ENCODE measurements around the gene DAGLA. TPM values are rescaled to one million over a fixed set of nuclear protein-coding genes. Genes with fewer than 3 reads are reported as not detected.

DAGLA gene
- total and polyA plus RNA-seq, 2 of the 13 experiments (the other 11 are each of a cell fraction or from before 2014, with no cell fraction given): 2.6 to 3.9 TPM

DNA sequence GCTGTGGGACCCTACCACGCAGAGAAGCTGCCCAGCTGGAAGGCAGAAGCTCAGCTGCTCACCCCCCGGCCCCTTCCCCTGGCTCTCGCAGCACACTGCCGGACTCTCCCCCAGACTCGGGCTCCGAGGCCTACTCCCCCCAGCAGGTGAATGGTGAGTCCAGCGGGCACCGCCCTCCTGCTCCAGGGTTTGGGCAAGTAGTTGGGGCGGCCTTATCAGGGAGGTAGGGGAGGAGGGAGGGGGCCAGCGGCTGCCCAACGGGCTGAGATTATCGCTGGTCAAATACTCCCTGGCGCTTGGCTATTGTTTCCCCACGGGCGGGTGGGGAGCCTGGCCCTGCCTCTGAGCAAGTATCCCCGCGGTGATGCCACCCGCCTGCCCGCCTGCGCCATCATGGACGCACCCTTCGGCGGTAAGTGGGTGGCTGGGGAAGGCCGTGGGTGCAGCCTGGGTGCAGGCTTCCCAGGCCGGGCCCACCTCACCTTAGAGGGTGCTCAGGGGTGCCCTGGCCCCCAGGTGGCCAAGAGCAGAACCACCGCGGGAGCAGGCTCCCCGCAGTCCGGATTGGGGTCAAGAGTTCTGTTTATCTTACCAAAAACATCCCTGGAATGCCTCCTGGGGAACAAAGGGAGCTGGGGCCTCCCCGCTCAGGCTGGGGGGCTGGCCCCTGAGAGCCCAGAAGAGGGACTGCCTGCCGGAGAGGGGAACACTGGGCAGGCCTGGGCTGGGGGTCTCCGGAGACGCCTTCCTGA, 89.2 kb downstream of the DAGLA start (continued):
- TF ChIP-seq, protein P1, sequence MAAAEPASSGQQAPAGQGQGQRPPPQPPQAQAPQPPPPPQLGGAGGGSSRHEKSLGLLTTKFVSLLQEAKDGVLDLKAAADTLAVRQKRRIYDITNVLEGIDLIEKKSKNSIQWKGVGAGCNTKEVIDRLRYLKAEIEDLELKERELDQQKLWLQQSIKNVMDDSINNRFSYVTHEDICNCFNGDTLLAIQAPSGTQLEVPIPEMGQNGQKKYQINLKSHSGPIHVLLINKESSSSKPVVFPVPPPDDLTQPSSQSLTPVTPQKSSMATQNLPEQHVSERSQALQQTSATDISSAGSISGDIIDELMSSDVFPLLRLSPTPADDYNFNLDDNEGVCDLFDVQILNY (CRISPR knock-in tag; conservative IDR thresholded peaks at IDR 0.05): no peak
- TF ChIP-seq ZFY (CRISPR knock-in tag; IDR thresholded peaks at IDR 0.05) (peak; percentile 85), ZNF557 (CRISPR knock-in tag; IDR thresholded peaks at IDR 0.05) (no peak), ZNF563 (CRISPR knock-in tag; IDR thresholded peaks at IDR 0.05) (0 out of 2 replicates have a peak, but pooled peaks have one; percentile 16), NR2F2 (IDR thresholded peaks at IDR 0.05; ENCODE audit: borderline replicate concordance, low read depth) (peak; percentile 80; the same call in 1 of the 2 replicates), PITX1 (CRISPR knock-in tag; IDR thresholded peaks at IDR 0.05) (no peak), GABPB1 (CRISPR knock-in tag; IDR thresholded peaks at IDR 0.05) (peak; percentile 61; the same call in 1 of the 2 replicates), PAF1 (CRISPR knock-in tag; IDR thresholded peaks at IDR 0.05) (no peak), FOSL2 (CRISPR knock-in tag; IDR thresholded peaks at IDR 0.05) (peak; percentile 39; the same call in 1 of the 2 replicates), RBFOX2 (IDR thresholded peaks at IDR 0.05; ENCODE audit: low read depth, low read length) (peak; percentile 84), THAP8 (CRISPR knock-in tag; IDR thresholded peaks at IDR 0.05; ENCODE audit: borderline replicate concordance) (no peak), JDP2 (CRISPR knock-in tag; IDR thresholded peaks at IDR 0.05; ENCODE audit: borderline replicate concordance) (no peak), KDM6A (CRISPR knock-in tag; IDR thresholded peaks at IDR 0.05; ENCODE audit: low read depth) (peak; percentile 92), U2AF2 (IDR thresholded peaks at IDR 0.05; ENCODE audit: low read depth, low read length) (no peak), PCBP2 (optimal IDR thresholded peaks at IDR 0.05; ENCODE audit: low read depth, low read length, poor library complexity, severe bottlenecking) (no peak), ZZZ3 (CRISPR knock-in tag; IDR thresholded peaks at IDR 0.05; ENCODE audit: borderline replicate concordance) (no peak), ZNF367 (CRISPR knock-in tag; IDR thresholded peaks at IDR 0.05; ENCODE audit: borderline replicate concordance) (no peak), TBX2 (CRISPR knock-in tag; IDR thresholded peaks at IDR 0.05; ENCODE audit: borderline replicate concordance) (peak; percentile 16), MED8 (CRISPR knock-in tag; IDR thresholded peaks at IDR 0.05; ENCODE audit: insufficient replicate concordance) (peak; percentile 71), FOXP1 (IDR thresholded peaks at IDR 0.05) (no peak), FOXP1 (CRISPR knock-in tag; IDR thresholded peaks at IDR 0.05) (0 out of 2 replicates have a peak, but pooled peaks have one; percentile 28), SNAPC2 (CRISPR knock-in tag; IDR thresholded peaks at IDR 0.05) (no peak)
- TF ChIP-seq, protein P2, sequence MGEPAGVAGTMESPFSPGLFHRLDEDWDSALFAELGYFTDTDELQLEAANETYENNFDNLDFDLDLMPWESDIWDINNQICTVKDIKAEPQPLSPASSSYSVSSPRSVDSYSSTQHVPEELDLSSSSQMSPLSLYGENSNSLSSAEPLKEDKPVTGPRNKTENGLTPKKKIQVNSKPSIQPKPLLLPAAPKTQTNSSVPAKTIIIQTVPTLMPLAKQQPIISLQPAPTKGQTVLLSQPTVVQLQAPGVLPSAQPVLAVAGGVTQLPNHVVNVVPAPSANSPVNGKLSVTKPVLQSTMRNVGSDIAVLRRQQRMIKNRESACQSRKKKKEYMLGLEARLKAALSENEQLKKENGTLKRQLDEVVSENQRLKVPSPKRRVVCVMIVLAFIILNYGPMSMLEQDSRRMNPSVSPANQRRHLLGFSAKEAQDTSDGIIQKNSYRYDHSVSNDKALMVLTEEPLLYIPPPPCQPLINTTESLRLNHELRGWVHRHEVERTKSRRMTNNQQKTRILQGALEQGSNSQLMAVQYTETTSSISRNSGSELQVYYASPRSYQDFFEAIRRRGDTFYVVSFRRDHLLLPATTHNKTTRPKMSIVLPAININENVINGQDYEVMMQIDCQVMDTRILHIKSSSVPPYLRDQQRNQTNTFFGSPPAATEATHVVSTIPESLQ (CRISPR knock-in tag; conservative IDR thresholded peaks at IDR 0.05): no peak
- TF ChIP-seq, protein P3, sequence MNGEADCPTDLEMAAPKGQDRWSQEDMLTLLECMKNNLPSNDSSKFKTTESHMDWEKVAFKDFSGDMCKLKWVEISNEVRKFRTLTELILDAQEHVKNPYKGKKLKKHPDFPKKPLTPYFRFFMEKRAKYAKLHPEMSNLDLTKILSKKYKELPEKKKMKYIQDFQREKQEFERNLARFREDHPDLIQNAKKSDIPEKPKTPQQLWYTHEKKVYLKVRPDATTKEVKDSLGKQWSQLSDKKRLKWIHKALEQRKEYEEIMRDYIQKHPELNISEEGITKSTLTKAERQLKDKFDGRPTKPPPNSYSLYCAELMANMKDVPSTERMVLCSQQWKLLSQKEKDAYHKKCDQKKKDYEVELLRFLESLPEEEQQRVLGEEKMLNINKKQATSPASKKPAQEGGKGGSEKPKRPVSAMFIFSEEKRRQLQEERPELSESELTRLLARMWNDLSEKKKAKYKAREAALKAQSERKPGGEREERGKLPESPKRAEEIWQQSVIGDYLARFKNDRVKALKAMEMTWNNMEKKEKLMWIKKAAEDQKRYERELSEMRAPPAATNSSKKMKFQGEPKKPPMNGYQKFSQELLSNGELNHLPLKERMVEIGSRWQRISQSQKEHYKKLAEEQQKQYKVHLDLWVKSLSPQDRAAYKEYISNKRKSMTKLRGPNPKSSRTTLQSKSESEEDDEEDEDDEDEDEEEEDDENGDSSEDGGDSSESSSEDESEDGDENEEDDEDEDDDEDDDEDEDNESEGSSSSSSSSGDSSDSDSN (CRISPR knock-in tag; IDR thresholded peaks at IDR 0.05): peak; percentile 80
- TF ChIP-seq, protein P4, sequence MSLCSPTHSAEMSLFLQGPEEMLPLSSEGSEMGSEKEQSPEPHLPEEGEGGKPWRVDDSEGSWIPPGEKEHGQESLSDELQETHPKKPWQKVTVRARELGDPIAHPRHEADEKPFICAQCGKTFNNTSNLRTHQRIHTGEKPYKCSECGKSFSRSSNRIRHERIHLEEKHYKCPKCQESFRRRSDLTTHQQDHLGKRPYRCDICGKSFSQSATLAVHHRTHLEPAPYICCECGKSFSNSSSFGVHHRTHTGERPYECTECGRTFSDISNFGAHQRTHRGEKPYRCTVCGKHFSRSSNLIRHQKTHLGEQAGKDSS (CRISPR knock-in tag; IDR thresholded peaks at IDR 0.05; ENCODE audit: borderline replicate concordance, low read depth): peak; percentile 29; the same call in 1 of the 2 replicates
